Panc1 (cell line): ENCODE data around the gene DYRK1A.

Experiments
- CTCF ChIP-seq: fragments of 450-650 bp; IDR thresholded peaks from 2 replicates; pipeline ENCODE4 v1.5.1; 2017; ENCODE audit warnings: mild to moderate bottlenecking
- POLR2AphosphoS5 ChIP-seq: IDR thresholded peaks from 2 replicates; pipeline ENCODE4 v1.6.1; 2012; ENCODE audit warnings: mild to moderate bottlenecking, low read depth, low read length, moderate library complexity
- REST ChIP-seq, 2 experiments: IDR thresholded peaks; 2 replicates each; pipeline ENCODE4 v1.6.1; 2011 to 2012; ENCODE audit warnings: low read depth in 2 of 2, control low read depth in 1 of 2, low read length in 1 of 2, mild to moderate bottlenecking in 1 of 2, moderate library complexity in 1 of 2; ENCODE audit not compliant: insufficient read depth in 1 of 2

- TF ChIP-seq POLR2AphosphoS5 (no peak), CTCF (no peak), REST (IDR thresholded peaks at IDR 0.05; ENCODE audit: insufficient read depth in 1 of 2, low read depth in 2 of 2, low read length in 1 of 2) (no peak)
Observed at GRCh38 chr21:37564924-37565529, 198.5 kb downstream of the DYRK1A start.
